Fibroblast of mammary gland (primary cell): ENCODE measurements around the gene FNBP1.
A peak's percentile ranks its signal among the peaks of the same experiment; 100 is the strongest.

Source experiments
- DNase-seq: peaks from one replicate; pipeline ENCODE4 v3.0.0-alpha.2; 2010; ENCODE audit warnings: low read depth
- H3K4me3 ChIP-seq: 2 replicates; pipeline ENCODE4 v1.5.1; 2011; ENCODE audit warnings: low read depth, mild to moderate bottlenecking, low read length, moderate library complexity; ENCODE audit not compliant: control insufficient read depth
- TF ChIP-seq, protein P1 (sequence below): conservative IDR thresholded peaks from 2 replicates; pipeline ENCODE4 v1.5.1; 2011; ENCODE audit warnings: low read depth, low read length, inconsistent platforms; ENCODE audit not compliant: control insufficient read depth, insufficient read depth

Gene FNBP1

DNA sequence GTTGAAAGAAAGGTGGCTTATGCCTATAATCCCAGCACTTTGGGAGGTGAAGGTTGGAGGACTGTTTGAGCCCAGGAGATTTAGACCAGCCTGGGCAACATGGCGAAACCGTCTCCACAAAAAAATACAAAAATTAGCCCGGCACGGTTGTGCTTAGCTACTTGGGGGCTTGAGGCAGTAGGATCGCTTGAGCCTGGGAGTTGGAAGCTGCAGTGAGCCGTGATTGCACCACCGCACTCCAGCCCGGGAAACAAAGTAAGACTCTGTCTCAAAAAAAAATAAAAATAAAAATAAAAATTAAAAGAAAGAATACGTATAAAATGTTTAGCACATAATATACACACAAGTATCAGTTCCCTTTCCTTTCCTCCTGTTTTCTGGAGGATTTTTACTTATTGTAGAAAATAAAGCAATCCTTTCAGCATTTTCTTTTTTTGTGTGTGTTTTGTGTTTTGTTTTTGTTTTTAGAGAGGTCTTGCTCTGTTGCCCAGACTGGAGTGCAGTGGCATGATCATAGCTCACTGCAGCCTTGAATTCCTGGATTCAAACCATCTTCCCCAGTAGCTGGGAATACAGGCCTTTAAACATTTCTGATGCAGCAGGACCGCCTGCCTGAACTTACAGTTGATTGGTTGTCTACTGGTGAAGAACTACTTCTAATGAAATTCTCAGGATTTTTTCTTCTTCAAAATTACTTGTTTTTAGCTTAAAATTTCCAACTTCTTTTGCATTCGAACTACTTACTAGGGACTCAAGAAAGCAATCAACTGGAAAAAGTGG is 6.6 kb upstream of the FNBP1 start:
- no peak overlapping the region for H3K4me3 ChIP-seq
- TF ChIP-seq, protein P1, sequence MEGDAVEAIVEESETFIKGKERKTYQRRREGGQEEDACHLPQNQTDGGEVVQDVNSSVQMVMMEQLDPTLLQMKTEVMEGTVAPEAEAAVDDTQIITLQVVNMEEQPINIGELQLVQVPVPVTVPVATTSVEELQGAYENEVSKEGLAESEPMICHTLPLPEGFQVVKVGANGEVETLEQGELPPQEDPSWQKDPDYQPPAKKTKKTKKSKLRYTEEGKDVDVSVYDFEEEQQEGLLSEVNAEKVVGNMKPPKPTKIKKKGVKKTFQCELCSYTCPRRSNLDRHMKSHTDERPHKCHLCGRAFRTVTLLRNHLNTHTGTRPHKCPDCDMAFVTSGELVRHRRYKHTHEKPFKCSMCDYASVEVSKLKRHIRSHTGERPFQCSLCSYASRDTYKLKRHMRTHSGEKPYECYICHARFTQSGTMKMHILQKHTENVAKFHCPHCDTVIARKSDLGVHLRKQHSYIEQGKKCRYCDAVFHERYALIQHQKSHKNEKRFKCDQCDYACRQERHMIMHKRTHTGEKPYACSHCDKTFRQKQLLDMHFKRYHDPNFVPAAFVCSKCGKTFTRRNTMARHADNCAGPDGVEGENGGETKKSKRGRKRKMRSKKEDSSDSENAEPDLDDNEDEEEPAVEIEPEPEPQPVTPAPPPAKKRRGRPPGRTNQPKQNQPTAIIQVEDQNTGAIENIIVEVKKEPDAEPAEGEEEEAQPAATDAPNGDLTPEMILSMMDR: no peak
- no peak for DNase-seq

DNA sequence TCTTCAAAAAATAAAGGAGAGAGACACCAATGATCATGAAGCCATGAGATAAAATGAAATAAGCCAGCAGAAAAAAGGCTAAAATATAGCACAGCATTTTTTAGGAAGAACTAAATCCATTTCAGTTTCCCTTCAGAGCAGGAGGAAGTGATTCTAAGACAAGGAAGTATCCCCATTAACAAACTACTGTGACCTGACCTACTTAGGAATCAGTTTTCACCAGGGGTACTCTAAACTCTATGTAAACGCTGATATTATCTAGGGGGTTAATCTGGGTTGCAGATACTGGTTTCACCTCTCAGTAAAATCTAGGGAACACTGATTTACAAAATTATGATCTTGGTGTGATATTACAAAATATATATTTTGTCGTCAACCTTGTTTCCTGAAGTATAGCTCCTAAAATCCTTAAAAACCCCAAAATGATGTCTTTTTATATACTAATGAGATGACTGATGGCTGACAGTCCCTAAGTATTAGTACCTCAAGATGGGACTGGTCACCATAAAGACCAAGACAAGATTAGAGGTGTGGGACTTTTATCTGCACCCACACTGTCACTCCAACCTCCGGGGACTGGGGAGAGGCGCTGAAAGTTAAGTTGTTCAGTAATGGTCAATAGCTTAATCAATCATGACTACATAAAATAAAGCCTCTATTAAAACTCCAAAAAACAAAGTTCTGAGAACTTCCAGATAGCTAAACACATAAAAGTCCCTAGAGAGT is 2.9 kb upstream of the FNBP1 start:
- DNase-seq: no peak
- H3K4me3 ChIP-seq: no peak overlapping the region
- TF ChIP-seq, protein P1: no peak

DNA sequence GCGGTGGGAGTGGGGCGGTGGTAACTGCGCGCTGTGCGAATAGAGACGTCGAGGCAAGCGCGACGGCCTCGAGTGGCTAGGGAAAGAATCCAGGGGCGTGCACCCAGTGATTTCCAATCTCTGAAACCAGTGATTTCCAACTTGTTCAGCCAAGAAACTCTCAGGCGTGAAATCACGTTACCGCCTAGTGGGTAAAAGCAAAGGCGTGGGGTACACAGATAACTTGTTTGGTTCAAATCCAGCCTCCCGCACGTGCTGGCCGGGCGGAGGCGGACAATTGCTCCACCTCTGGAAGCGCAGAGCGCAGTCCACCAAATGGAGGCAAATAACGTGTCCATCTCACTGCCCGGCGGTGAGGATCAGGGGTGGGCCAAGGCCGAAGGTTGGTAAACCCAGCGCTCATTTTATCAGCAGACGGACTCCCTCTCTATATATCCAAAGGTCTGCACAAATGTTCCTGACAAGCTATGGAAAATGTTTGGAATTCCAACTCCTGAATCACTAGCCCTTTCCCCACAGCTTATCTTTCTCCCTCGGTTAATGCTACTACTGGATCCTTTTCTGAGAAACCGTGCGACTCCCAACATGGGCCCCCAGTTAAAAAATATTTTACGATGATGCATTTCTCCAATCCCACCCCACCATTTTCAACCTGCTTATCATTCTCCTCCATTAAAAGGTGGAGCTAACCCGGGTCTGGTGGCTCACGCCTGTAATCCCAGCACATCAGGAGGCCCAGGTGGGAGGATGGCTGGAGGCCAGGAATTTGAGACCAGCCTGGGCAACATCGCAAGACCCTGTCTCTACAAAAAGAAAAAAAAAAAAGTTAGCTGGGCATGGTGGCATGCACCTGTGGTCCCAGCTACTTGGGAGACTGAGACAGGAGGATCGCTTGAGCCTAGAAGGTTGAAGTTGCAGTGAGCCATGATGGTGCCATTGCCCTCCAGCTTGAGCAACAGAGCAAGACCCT is 950 bp upstream of the FNBP1 start:
- peak overlapping the region; percentile 61 for H3K4me3 ChIP-seq
- TF ChIP-seq, protein P1: peak; percentile 7
- peak; percentile 58 for DNase-seq

DNA sequence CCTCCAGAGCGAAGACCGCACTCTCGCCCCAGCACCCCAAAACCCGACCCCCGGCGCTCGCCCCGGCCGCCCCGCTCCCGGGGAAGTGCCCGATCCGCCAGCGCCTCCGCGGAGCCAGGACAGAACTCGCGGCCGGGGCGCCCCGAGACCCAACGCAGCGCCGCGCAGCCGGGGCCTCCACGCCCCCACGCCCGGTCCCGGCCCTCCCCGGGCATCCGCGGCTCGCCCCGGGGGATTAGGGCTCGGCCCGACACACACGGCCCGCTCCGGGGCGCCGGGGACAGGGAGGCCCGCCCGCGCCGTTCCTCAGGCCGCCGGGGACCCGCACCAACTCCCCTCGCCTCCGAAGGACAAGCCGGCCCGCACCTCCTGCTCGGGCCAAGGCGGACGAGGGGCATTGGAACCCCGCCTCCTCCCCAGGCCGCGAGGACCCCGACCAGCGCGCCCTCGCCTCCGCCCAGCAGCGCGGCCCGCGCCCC is 544 bp downstream of the FNBP1 start:
- H3K4me3 ChIP-seq: peak overlapping the region; percentile 83
- DNase-seq: no peak
- TF ChIP-seq, protein P1: no peak

DNA sequence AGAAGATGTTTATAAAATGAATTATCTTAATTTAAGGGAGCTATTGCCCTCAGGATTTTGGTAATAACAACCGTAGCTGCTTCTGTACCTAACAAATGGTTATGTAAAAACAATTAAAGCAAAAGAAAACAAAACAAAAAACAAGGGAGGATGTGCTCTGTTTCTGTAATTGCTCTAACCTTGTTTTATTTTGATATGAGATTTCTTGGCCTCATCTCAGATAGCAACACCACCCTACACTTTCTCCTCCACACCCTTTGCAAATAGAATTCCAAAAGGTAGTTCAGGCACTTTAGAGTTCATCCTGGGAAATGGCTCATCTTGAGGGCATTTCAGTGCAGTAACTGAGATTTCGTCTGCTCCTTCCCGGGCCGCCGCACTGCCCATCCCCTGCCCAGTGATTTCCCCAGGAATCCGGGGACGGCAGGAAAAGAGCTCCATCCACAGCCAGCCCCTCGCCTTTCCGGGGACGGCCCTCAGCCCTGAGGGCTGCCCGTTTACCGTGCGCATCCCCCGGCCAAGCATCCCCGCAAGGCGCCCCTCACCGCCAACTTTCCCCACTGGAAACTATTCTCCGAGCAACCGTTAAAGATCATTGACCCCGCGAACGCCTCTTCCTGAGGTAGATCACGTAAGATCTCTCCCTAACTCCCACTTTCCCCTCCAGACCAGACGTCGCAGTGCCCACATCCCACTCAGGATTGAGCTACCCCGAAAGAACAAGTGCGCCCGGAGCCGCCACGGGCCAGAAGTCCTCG is 1.2 kb downstream of the FNBP1 start:
- DNase-seq: no peak
- TF ChIP-seq, protein P1: no peak
- peak overlapping the region; percentile 83 for H3K4me3 ChIP-seq
